HG02840 (cell line): ENCODE results near the gene KRTAP5-2.
"Not testable (repeated sequence)": the region's sequence is repeated elsewhere in the genome, so short reads cannot be mapped to it uniquely, and the experiment has no call there.

Experiments used
- ATAC-seq: cut with Tn5 transposase; IDR thresholded peaks from one replicate; pipeline ENCODE4 v1.9.1; 2021; ENCODE audit warnings: mild to moderate bottlenecking, moderate library complexity, moderate number of reproducible peaks; ENCODE audit not compliant: unreplicated experiment, low FRiP score

The KRTAP5-2 gene

DNA sequence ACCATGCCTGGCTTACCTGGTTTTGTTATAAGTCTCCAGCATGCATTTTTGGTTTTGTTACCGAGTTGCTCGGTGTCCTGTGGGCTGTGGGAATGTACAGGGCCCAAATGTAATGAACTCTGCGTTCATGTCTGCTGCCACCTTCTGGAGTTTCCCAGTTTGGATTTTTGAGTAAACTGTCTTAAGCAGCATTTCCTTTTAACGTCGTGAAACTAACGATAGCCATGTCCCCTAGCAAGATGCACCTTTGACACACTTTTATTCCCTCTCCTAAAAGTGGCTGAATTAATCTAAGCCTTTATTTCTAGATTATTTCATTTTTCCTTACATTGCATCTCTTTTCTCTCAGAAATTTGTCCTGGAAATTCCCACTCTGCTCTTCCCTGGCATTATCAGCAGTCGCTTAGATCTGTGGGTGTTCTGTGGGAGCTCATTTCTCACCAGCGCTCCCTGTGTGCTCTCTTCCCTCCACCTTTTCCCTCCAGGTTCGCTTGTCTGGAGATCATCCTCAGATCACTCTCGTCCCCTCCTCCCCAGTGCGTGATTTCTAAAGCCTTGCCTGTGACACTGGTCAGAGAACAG is 2.0 kb downstream of the KRTAP5-2 start:
- ATAC-seq = not testable (repeated sequence)

DNA sequence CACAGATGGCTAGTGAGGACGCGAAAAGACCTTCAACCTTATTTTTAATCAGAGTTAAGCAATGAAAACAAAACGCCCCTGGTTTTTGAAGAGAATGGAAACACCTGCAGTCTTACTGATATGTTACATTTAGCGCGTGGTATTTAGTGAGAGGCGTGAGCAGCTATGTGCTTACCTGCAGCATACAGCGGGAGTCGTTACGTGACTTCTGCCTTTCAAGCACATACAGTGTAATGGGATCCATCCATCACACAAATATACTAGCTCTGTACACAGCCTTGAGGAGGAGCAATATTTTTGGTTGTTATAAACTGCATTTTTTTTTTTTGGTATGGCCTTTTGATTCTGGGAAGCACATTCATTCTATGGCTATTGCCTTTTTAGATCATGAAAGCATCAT is 5.5 kb downstream of the KRTAP5-2 start:
- ATAC-seq = no peak

DNA sequence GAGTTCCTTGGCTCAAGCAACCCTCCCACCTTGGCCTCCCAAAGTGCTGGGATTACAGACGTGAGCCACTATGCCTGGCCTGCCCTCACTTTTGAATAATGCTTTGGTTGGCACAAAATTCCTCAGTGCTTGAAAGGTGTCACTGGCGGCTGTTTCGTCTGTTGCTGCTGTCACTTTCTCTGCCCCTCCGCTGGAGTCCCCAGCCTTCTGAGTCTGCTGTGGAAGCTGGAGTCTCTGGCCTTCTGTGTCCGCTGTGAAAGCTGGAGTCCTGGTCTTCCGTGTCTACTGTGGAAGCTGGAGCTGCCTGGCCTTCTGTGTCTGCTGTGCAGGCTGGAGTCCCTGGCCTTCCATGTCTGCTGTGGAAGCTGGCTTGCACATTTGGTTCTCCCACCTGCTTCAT is 8.1 kb downstream of the KRTAP5-2 start:
- no peak for ATAC-seq

DNA sequence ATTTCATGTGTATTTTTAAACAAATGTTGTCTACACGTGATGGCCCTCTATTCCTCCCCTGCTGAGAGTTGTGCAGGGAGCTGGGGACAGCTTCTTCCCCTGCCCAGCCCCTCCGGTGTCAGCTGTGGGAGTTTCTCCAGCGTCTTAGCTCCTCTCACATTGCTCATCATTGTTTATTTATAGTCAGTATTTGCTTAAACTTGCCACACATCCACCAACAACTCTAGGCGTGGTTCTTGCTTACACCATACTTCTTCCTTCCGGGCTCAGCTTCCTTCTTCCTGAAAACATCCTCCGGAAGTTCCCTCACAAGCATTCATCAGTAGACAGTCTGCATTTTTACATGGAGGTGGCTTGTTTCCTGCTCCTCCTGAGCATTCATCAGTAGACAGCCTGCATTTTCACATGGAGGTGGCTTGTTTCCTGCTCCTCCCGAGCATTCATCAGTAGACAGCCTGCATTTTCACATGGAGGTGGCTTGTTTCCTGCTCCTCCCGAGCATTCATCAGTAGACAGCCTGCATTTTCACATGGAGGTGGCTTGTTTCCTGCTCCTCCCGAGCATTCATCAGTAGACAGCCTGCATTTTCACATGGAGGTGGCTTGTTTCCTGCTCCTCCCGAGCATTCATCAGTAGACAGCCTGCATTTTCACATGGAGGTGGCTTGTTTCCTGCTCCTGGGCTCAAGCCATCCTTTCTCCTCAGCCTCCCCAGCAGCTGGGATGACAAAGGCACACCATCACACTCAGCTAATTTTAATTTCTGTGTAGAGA is 8.7 kb downstream of the KRTAP5-2 start:
- ATAC-seq = not testable (repeated sequence)

DNA sequence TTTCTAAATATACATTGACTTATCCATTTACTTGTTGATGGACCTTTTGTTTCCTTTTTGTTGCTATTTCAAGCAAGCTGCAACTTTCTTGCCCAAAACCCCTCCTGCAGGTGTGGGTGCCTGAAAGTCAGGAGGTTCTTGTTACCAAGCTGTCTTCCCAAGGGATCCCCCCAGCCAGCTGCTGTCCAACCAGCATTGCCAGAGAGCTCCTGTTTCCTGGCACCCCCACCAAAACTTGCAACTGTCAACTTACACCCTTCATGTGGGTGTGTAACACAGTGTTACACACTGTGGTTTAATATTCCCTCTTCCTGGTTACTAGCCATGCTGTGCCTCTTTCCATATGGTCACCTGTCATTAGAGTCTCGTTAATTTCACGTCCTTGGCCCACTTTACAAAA is 11.4 kb downstream of the KRTAP5-2 start:
- ATAC-seq = no peak

DNA sequence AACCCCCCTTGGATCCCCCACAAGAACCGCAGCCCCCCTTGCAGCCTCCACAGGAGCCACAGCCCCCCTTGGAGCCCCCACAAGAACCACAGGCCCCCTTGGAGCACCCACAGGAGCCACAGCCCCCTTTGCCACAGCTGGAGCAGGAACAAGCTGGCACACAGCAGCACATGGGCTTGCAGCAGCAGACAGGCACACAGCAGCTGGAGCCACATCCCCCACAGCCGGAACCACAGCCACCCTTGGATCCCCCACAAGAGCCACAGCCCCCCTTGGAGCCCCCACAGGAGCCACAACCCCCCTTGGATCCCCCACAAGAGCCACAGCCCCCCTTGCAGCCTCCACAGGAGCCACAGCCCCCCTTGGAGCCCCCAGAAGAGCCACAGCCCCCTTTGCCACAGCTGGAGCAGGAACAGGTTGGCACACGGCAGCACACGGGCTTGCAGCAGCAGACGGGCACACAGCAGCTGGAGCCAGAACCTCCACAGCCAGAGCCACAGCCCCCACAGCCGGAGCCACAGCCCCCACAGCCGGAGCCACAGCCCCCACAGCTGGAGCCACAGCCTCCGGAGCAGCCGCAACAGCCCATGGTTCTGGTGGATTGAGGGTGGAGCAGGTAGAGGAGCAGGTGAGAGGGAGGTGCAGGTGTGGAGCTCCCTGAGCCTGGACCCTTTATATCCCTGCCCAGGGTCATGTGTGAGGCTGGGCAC is 13.3 kb downstream of the KRTAP5-2 start, which contains the start of gene KRTAP5-1:
Gene KRTAP5-1 (minus strand): TSS at position 623 of the 710 bp plus-strand sequence. CDS start 34 bp downstream, at position 589.
- ATAC-seq = not testable (repeated sequence)

DNA sequence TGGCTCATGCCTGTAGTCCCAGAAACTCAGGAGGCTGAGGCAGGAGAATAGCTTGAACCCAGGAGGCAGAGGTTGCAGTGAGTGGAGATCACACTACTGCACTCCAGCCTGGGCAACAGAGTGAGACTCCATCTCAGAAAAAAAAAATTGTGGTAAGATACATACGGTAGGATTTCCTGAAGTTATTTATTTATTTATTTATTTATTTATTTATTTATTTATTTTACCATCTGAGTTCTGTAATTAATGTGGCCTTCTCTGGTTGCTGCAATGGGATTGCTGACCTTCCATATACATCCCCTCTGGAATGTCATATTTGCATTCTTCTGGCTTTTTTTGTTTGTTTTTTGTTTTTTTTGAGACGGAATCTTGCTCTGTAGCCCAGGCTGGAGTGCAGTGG is 15.2 kb downstream of the KRTAP5-2 start:
- not testable (repeated sequence) for ATAC-seq

DNA sequence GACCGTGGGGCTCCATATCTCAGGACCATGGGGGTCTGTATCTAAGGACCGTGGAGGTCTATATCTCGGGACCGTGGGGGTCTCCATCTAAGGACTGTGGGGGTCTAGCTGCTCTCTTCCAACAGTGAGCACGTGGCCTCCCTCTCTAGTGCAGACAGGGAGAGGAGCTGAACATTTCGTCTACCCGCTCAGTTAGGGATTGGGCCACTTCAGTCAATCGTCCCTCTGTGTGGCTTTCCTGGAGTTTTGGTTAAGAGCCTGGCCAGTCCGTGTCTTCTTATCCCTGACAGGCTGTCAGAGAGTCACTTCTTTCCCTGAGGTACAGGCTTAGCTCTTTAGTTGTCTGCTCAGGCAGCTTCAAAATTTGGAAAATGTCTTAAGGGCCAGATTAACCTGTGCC is 16.1 kb downstream of the KRTAP5-2 start:
- ATAC-seq = no peak

DNA sequence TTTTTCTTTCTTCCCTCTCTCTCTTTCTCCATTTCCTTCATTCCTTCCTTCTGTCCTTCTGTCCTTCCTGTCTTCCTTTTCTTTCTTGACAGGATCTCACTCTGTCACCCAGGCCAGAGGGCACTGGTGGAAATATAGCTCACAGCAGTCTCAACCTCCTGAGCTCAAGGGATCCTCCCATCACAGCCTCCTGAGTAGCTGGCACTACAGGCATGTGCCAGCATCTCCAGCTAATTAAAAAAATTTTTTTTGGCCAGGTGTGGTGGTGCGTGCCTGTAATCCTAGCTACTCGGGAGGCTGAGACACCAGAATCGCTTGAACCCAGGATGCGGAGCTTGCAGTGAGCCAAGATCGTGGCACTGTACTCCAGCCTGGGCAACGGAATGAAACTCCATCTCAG is 21.3 kb downstream of the KRTAP5-2 start:
- ATAC-seq = no peak

DNA sequence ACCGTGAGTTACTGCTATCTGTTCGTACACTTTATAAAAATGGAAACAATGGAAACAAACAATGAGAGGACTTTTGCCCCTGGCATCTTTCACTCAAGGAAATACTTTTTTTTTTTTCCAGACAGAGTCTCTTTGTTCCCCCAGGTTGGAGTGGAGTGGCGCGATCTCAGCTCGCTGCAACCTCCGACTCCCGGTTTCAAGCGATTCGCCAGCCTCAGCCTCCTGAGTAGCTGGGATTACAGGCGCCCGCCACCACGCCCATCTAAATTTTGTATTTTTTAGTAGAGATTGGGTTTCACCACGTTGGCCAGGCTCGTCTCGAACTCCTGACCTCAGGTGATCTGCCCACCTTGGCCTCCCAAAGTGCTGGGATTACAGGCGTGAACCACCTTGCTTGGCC is 22.3 kb downstream of the KRTAP5-2 start:
- ATAC-seq = not testable (repeated sequence)

DNA sequence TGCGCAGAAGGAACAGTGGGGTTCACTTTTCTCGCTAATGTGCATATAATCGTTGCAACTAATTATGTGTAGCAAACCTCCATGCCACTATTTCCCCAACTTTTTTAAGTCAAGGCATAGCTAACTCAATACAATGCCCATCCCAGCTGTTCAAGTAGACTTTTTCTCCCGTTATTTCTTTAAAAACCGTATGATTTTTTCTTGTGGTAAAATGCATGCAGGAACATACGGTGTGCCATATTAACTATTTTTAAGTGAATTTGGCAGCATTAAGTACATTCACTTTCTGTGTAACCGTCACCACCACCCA is 23.2 kb downstream of the KRTAP5-2 start:
- ATAC-seq = no peak

DNA sequence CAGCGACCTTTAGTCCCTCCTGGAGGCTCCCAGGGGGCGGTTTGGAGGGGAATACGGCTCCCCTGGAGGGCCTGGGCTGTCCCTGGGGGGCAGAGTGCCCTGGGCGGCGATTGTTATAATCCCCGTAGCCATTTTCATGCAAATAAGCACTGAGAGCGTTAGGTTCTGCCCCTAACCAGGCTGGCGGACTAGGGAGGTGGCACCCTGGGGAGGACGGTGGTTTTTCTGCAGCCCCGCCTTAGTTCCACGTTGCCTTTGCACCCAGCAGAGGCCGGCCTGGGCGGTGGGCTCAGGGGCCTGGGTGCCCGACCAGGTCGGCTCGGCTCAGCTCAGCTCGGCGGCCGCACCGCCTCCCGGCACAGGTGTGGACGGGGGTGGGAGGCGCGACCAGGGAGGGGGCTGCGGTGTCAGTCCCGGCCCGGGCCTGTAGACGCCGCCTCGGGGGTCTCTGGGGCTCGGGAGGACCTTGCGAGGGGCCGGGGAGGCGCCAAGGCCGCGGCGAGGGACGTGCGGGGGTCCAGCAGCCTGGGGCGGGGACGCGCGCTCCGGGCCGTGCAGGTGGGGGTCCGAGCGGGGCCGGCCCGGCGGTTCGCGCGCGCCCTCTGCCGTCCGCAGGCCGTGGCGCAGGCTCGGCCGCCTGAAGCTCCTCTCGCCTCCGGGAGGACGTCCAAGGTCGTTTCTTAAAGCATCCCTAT is 23.7 kb downstream of the KRTAP5-2 start:
- ATAC-seq = no peak

DNA sequence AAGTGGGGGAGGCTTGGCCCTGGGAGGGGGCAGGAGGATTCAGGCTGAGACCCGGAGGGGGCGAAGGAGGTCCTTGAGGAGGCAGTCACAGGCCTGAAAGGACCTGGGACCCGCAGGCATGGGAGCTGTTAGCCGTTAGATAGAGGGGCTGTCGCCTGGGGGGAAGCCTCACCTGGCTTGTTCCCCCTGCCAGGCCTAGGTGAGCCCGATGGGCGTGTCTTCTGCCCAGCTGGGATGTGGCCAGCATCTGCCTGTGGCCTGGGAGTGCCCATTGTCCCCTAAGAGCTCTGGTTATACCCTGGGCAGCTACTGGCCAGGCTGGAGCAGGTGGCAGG is 24.2 kb downstream of the KRTAP5-2 start:
- ATAC-seq = no peak

DNA sequence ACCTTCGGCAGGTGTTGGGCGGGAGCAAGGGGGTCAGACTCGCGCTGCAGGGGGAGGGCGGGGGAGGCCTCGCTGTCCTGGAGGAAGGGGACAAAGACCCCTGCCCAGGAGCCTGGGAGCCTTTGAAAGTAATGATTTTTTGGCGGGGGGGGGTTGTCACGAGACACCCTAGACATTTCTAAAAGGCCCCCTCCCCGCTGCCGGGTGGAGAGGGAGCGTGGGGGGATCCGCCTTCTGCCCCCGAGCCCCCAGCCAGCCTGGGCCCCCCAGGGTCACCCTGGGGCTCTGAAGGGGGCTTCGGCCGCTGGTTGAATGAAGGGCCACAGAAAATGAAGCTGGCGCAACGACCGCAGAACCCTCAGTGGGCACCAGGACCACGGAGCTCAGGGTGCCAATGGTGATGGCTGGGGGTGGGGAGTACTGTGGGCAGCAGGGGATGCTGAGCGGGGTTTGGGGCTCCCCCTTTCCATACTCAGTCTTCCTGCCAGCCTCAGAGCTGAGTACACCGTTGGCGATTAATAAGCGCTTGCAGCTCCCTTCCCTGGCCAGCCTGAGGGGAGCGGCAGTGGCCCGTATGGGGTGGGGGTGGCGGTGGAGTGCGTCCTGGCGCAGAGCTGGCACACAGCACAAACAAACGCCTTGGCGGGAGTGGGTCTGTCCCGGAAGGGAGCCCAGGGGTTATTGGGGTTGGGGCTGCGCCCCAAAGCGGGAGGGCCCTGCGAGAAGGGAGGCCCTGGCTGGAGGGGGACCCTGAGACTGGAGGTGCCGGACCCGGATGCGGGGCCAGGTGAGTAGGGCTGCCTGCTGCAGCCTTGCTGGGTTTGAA is 24.8 kb downstream of the KRTAP5-2 start:
- no peak for ATAC-seq

DNA sequence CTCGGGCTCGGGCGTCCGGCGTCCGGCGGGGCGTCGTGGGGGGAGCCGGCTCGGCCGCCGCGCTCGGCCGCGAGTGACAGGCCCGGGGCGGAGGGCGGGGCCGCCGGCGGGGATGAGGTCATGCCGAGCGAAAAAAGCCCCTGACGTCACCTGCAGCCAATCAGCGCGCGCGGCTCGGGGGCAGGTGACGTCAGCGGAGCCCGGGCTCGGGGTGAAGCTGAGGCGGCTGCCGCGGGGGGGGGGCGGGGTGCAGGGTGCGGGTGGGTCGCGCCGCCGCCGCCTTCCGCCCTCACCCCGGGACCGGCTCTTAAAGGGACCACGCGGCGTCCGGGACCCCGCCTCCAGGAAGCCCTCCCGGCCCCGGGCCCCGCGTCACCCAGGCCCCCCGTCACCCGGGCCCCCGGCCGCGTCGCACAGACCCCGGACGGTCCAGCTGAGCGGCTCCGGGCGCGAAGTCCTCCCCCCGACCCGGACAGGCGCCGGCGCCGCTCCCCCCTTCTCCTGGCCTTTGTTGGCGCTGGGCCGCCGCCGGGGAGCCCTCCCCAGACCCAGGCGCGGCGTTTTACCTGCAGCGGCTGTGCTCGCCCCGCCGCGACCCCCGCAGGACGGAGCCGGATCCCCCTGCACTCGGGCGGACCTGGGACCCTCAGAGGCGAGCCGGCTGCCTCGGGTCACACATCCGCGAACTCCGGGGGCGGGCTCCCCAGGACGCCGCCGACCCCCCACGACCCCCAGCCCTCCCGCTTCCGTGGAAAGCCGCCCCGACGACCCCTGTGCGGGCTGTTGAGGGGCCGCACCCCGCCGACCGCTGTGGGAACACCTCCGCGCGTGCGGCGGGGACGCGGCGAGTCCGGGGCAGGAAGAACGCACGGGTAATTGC is 25.7 kb downstream of the KRTAP5-2 start, which contains the start of gene DUSP8:
Gene DUSP8 (minus strand): TSS at position 75 of the 880 bp plus-strand sequence. CDS start 6,445 bp downstream, outside the sequence.
- no peak for ATAC-seq

DNA sequence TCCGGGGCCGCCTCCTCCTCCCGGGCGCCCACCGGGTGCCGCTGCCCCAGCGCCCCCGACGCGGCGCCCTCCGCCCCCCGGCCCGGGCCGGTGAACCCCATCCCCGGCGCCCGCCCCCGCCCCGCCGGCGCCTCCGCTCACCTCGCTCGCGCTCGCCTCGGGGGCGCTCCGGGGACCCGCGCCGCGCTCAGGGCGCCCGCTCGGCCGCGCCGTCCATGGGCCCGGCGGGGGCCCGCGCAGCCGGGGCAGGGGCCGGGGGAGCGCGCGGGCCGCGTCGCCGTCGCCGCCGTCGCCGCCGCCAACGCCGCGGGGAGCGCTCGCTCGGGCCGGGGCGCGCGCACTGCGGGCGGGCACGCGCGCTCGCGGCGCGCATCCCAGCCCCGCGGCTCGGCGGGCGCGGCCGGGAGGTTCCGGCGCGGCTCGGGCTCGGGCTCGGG is 26.3 kb downstream of the KRTAP5-2 start:
- ATAC-seq = no peak

DNA sequence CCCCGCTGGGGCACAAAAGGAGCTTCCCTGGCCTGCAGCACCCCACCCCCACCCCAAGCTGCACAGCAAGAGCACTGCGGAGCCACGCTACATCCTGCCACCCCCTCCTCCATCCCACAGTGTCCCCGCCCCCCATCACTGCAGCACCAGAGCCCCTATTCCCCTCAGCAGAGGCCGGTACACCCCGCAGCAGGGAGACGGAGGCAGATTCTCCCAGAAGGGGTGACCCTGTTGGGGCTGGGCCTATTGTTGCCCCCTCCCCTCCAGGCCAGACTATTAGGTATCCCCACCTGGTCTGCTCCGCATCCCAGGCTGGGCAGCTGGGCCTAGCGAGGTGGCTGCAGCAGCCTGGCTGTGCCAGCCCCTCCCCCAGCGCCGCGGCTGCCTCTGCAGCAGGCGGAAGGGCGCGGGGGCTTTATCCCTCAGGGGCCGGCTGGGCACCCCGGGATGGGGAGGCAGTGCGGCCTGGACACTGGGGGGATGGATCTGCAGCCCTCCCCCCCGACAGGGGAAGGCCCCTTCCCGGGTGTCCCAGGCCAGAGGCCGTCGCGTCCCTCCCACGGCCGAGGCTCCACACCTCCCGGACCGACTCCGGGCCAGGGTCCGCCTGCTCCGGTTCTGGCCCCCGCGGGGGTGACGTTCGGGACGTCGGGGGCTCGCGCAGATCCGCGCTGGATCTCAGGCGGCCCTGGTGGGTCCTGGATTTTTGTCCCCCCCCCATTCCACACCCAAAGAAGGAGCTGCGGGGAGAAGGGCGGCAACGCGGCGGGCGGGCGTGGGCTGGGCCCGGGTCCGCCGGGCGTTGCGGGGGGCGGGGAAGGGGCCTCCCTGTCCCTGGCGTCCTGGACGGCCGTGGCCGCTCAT is 27.0 kb downstream of the KRTAP5-2 start:
- no peak for ATAC-seq

DNA sequence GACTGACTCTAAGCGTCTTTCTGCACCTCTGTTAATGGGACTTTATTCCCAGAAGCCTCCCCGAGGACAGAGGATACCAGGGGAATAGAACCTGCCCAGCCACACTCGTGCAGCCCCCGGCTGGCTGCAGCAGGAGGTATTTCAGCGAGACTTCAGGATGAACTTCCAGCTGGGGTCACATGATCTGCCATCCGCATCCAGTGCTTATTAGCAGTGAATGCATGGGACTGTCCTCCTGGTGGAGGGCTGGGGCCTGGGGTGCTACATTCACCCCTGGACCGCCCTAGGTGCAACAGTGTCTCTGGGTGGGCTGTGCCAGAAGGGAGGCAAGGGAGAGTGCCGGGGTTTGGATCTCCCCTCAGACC is 27.6 kb downstream of the KRTAP5-2 start:
- no peak for ATAC-seq
